HG03342 (cell line): ENCODE data around the gene LAMA1.

Source experiments
- ATAC-seq: cut with Tn5 transposase; IDR thresholded peaks from one replicate; pipeline ENCODE4 v1.9.1; 2021; ENCODE audit warnings: mild to moderate bottlenecking, moderate library complexity; ENCODE audit not compliant: unreplicated experiment

The LAMA1 gene

DNA sequence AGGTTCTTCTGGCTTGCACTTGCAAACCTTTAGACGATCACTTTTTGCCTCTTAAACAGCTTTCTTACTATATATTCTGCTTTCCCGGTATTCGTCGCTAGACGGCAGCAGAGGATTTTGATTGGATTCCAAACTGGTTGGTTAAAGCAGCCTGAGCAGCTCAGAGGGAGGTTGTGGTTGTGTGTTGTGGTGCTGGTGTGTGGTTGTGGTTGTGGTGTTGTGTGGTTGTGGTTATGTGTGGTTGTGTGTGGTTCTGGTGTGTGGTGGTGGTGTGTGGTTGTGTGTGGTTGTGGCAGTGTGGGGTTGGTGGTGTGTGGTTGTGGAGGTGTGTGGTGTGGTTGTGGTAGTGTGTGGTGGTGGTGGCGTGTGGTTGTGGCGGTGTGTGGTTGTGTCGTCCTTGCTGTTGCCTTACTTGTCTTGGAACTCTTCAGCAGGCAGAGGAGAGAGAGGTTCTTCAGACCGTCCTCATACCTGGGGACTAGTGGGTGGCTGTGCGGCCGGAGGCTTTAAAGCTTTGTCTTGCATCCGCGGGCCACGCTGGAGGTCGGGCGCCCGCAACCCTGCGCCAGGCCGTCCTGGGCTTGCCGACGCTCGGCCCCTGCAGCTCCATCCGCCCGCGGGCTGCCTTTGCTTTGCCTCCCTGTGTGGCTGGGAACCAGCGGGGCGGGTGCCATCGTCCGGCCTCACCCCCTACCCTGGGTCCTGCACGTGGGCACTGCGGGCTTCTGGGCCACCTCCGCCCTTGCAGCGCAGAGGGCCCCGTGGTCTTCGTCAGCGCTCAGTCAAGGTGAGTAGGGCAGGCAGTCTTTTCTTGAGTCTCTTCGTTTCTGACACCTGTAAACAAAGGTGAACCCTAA is 197.3 kb downstream of the LAMA1 start:
- ATAC-seq = no peak

DNA sequence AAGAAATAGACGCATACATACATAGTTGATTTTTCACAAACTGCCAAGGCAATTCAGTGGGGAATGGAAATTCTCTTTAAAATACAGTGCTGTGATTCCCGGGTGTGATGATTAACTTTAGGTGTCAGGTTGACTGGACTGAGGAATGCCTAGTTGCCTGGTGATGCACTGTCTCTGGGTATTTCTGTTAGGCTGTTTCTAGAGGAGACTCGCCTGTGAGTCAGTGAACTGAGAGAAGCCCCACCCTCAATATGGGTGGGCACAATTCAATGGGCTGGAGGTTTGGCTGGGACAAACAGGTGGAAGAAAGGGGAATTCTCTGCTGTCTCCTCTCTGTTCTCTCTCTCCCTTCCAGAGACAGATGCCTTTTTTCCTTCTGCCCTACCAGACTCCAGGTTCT is 200.5 kb downstream of the LAMA1 start:
- ATAC-seq = no peak

DNA sequence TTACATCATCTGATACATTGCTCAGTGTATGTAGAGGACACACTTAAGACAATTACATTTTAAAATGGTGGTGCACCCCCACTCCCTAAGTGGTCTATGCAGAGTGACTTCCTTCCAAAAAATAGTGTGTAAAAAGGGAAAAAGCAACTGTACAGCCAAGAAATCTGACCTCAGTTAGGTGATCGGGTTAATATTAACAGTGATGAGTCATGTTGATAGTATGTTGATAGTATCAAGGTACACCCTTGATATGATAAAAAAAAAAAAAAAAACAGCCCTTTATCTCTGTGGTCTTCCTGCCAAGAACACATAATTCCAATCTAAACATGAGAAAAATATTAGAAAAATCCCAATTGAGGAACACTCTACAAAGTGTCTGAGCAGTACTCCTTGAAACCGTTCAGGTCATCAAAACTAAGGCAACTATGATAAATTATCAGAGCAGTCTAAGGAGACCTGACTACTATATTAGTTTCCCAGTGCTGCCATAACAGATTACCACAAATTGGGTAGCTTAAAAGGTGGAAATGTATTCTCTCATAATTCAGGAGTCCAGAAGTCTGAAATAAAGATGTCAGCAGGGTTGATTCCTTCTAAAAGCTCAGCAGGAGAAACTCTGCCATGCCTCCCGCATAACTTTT is 216.2 kb downstream of the LAMA1 start:
- no peak for ATAC-seq

DNA sequence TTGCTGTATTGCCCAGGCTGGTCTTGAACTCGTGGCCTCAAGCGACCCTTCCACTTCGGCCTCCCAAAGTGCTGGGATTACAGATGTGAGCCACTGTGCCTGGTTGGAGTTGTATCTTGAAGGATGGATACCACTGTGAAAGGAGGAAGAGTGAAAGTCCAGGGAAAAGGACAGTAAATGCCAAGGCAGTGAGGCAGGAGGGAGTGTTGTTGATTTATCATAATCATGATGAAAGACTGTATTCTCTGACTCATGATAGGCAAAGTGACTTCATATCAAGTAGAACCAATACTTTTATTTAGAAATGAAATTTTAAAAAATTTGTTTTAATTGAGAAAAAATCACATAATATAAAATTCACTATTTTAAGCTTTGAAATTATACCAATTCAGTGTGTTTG is 225.8 kb downstream of the LAMA1 start:
- ATAC-seq = no peak
